Activated CD8-positive, alpha-beta T cell treated with anti-CD3 and anti-CD28 coated beads for 36 hours (primary cell): ENCODE measurements around the gene SBK2. TPM values are rescaled to one million over a fixed set of nuclear protein-coding genes. Genes with fewer than 3 reads are reported as not detected.
A peak's percentile ranks its signal among the peaks of the same experiment; 100 is the strongest.

Experiments
- ATAC-seq: fragments of 200-7000 bp; cut with Tn5 transposase; one replicate; pipeline ENCODE4 v1.10.0; 2021; ENCODE audit warnings: mild to moderate bottlenecking, moderate library complexity
- CTCF ChIA-PET: fragments of 350-600 bp; sonication (Branson Sonifier 250); formaldehyde crosslinking; loops from one replicate; lab custom pipeline; 2021; ENCODE audit warnings: antibody characterized with exemption; lab: Charles Lee
- POLR2A ChIA-PET: fragments of 350-600 bp; sonication (Branson Sonifier 250); formaldehyde crosslinking; loops from one replicate; lab custom pipeline; 2021; ENCODE audit warnings: antibody characterized with exemption; lab: Charles Lee
- DNase-seq: peaks from one replicate; pipeline ENCODE4 v3.0.0-alpha.2; 2020
- H3K27ac Mint-ChIP-seq: one replicate; pipeline ENCODE4 v1.8.0; 2021; ENCODE audit warnings: mild to moderate bottlenecking, mixed read lengths
- H3K27me3 Mint-ChIP-seq: one replicate; pipeline ENCODE4 v1.8.0; 2021; ENCODE audit warnings: mixed read lengths
- H3K36me3 Mint-ChIP-seq: one replicate; pipeline ENCODE4 v1.8.0; 2021; ENCODE audit warnings: low read depth, mixed read lengths
- H3K4me1 Mint-ChIP-seq: one replicate; pipeline ENCODE4 v1.8.0; 2021; ENCODE audit warnings: low read depth, mixed read lengths
- H3K4me3 Mint-ChIP-seq: one replicate; pipeline ENCODE4 v1.8.0; 2021; ENCODE audit warnings: mild to moderate bottlenecking, moderate library complexity, mixed read lengths
- H3K9me3 Mint-ChIP-seq: one replicate; pipeline ENCODE4 v1.8.0; 2021; ENCODE audit warnings: mixed read lengths
- intact Hi-C: fragments of 100-400 bp; cut with micrococcal nuclease; formaldehyde crosslinking; loops from one replicate; pipeline ENCODE4 v1.10.0; 2022
- total RNA-seq, 2 experiments: library from RNA; stranded (reverse); gene quantifications; one replicate each; pipeline ENCODE4 v1.2.3, GENCODE V29; 2021
- TF ChIP-seq, protein P1 (sequence below): fragments of 200-600 bp; IDR thresholded peaks from one replicate; pipeline ENCODE4 v1.8.0; 2022; ENCODE audit warnings: antibody characterized with exemption, mild to moderate bottlenecking

SBK2 gene
- total RNA-seq, 2 experiments from 2014 or later, result not detected

DNA sequence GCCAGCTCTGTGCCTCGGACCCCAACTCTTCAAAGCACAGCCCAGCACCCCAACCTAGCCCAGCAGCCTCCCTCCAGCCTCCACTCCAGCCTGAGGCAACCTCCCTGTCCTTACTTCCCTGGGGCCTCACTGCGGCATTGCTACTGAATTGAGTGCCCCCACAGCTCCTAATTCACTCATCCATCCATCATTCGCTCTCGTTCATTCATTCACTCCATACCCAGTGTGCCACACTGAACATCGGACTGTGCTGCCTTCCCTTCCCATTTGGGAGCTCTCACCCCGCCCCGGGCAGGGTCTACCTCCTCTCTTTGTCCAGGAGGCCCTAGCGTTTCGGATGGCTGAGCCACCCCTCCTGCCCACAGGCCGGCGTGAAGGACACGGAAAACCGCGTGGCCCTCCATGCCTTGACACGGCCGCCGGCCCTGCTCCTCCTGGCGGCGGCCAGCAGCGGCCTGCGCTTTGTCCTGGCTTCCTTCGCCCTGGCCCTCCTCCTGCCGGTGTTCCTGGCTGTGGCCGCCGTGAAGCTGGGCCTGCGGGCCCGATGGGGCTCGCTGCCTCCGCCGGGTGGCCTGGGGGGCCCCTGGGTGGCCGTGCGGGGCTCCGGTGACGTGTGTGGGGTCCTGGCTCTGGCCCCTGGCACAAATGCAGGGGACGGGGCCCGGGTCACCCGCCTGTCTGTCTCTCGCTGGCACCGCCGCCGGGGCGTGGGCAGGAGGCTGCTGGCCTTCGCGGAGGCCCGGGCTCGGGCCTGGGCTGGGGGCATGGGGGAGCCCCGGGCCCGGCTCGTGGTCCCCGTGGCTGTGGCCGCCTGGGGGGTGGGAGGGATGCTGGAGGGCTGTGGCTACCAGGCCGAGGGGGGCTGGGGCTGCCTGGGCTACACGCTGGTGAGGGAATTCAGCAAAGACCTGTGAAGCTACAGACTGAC, 50.6 kb downstream of the SBK2 start:
- H3K4me3 Mint-ChIP-seq, result peak overlapping the region; percentile 82
- H3K27me3 Mint-ChIP-seq, result no peaks in the 10 kb centered on the region
- DNase-seq, result no peak
- intact Hi-C loops, result no loop called here
- peaks cover 19% of the 10 kb centered on the region for H3K4me1 Mint-ChIP-seq
- TF ChIP-seq, protein P1, sequence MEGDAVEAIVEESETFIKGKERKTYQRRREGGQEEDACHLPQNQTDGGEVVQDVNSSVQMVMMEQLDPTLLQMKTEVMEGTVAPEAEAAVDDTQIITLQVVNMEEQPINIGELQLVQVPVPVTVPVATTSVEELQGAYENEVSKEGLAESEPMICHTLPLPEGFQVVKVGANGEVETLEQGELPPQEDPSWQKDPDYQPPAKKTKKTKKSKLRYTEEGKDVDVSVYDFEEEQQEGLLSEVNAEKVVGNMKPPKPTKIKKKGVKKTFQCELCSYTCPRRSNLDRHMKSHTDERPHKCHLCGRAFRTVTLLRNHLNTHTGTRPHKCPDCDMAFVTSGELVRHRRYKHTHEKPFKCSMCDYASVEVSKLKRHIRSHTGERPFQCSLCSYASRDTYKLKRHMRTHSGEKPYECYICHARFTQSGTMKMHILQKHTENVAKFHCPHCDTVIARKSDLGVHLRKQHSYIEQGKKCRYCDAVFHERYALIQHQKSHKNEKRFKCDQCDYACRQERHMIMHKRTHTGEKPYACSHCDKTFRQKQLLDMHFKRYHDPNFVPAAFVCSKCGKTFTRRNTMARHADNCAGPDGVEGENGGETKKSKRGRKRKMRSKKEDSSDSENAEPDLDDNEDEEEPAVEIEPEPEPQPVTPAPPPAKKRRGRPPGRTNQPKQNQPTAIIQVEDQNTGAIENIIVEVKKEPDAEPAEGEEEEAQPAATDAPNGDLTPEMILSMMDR, result no peak
- no peaks in the 10 kb centered on the region for H3K36me3 Mint-ChIP-seq
- no peak for ATAC-seq
- POLR2A ChIA-PET, result interaction anchor here (0.6 to 3.5 kb wide), 11 partner anchors 8 to 289 kb away, joined by 3 to 22 read pairs (median 5); partner anchors contain the start of genes UBE2S, ZNF579 and ZNF628
- CTCF ChIA-PET, result interaction anchor here (0.9 to 5.6 kb wide), 4 partner anchors 12 to 19 kb away, joined by 3 to 31 read pairs (median 8); no protein-coding TSS in a partner anchor
- no peaks in the 10 kb centered on the region for H3K9me3 Mint-ChIP-seq
- peak overlapping the region; percentile 80 for H3K27ac Mint-ChIP-seq

DNA sequence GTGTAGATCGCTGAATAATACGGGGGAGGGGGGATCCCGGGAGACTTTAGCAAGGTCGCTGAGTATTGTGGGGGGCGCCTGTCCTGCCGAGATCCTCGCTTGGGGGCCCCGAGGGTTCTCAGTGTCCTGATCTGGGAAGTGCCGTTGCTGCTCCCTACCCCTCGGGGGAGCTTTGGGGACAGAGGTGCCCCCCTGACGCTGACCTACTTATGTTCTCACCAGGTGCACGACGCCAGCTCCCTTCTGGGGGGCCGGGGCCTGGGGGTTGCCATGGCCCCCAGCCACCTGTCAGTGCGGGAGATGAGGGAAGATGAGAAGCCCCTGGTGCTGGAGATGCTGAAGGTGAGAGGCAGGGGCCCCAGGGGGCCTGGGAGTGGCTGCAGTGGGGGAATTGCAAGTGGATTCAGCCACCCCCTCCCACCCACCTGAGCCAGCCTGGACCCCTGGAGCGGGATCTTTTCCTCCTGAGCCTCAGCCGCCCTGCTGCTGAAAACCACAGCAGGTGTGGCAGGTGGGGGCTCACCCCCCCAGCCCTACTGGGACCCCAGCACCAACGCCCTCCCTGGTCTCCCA, 51.4 kb downstream of the SBK2 start:
- Mint-ChIP-seq H3K4me1 (peaks cover 19% of the 10 kb centered on the region), H3K36me3 (no peaks in the 10 kb centered on the region), H3K4me3 (peak overlapping the region; percentile 82), H3K27me3 (no peaks in the 10 kb centered on the region), H3K27ac (peak overlapping the region; percentile 84), H3K9me3 (no peaks in the 10 kb centered on the region)
- ChIA-PET POLR2A (interaction anchor here (0.6 to 3.5 kb wide), 11 partner anchors 9 to 288 kb away, joined by 3 to 22 read pairs (median 4); partner anchors contain the start of genes UBE2S, ZNF579 and ZNF628), CTCF (interaction anchor here (0.9 to 5.6 kb wide), 4 partner anchors 9 to 121 kb away, joined by 3 to 31 read pairs (median 6); partner anchors contain the start of gene ZNF628)
- ATAC-seq, result peak; percentile 32
- intact Hi-C loops, result no loop called here
- TF ChIP-seq, protein P1, result no peak
- peak; percentile 46 for DNase-seq

DNA sequence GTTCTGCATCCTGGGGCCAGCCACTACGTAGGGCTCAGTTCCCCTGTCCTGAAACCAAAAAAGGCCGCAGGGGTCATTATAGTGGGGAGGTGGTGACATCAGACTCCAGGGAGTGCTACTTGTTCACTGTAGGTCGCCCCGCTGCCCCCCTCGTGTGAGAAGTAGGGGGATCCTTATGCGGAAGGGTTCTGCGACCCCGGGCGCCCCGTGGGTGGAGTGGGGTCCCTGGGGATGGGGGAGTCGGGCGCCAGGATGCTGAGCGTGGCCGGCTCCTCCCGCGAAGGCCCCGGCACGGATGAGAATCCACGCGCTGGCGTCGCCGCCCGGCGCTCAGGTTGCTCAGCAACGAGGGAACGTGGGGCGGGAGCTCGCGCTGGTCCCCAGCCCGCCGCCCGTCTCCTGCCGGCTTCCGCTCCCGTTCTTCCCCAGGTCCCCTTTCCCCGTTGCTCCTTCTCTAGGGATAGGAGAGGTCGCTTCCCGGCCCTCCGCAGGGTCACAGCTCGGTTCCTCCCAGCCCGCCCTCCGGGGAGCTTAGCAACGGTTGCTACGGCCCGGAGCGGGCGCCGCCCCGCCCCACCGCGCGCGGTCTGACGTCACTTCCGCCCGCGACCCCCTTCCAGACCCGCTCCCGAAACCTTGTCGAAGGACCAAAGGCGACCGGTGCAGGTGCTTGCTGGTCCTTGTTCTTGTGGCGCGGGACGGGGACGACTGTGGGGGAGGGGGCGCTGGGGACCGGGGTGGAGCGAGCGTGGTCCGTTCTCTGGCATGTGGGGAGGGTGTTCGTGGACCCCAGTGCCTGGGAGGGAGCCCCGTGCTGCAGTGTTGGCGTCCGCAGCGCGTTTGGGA, 52.1 kb downstream of the SBK2 start, which contains the start of gene NAT14:
TSS of gene NAT14 (plus strand) at position 596 of the 846 bp plus-strand sequence. CDS start 521 bp downstream, outside the sequence.
- H3K4me3 Mint-ChIP-seq, result peak within 1 kb of the TSS; percentile 82
- H3K27me3 Mint-ChIP-seq, result no peaks in the 10 kb centered on the region
- H3K36me3 Mint-ChIP-seq, result no peaks in the 10 kb centered on the region
- H3K9me3 Mint-ChIP-seq, result no peaks in the 10 kb centered on the region
- intact Hi-C loops, result no loop called here
- peak within 1 kb of the TSS; percentile 84 for H3K27ac Mint-ChIP-seq
- TF ChIP-seq, protein P1, result no peak
- peaks cover 22% of the 10 kb centered on the region for H3K4me1 Mint-ChIP-seq
- CTCF ChIA-PET, result interaction anchor here (0.9 to 5.6 kb wide), 4 partner anchors 9 to 122 kb away, joined by 3 to 31 read pairs (median 6); partner anchors contain the start of gene ZNF628
- ATAC-seq (peak; percentile 69), DNase-seq (peak; percentile 67)
- POLR2A ChIA-PET, result interaction anchor here (0.7 to 3.5 kb wide), 6 partner anchors 8 to 287 kb away, joined by 3 to 22 read pairs (median 5); partner anchors contain the start of genes UBE2S and ZNF628

DNA sequence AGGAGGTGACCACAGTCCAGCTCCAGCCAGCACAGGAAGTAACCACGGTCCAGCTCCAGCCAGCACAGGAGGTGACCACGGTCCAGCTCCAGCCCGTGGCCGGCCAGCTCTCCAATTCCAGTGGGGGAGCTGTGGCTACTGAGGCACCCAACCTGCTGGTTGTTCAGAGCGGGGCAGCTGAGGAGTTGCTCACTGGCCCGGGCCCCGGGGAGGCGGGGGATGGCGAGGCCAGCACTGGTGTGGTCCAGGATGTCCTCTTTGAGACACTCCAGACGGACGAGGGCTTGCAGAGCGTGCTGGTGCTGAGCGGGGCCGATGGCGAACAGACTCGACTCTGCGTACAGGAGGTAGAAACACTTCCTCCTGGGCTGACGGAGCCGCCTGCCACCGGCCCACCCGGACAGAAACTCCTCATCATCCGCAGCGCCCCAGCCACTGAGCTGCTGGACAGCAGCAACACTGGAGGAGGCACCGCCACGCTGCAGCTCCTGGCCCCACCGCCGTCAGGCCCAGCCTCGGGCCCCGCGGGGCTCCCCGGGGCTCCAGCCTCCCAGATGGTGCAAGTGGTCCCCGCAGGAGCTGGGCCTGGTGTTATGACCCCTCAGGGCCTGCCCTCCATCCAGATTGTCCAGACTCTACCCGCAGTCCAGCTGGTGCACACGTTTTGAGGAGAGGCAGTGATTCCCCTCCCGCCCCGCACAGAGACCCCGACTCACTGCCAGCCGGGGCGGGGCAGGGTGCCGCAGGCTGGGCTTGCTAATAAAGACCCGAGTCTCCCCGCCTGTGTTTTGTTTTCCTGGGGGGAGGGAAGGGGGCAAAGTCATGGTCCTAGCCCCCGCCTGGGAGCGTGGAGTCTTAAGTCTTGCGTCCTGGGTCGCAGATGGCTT, 53.0 kb downstream of the SBK2 start:
- intact Hi-C loops, result no loop called here
- no peak overlapping the region for H3K27ac Mint-ChIP-seq

More for the DNA sequence above, 53.0 kb downstream of the SBK2 start:
- POLR2A ChIA-PET, result interaction anchor here (0.7 to 3.5 kb wide), 3 partner anchors 8 to 11 kb away, joined by 3 to 22 read pairs (median 3); partner anchors contain the start of gene ZNF628
- peaks cover 30% of the 10 kb centered on the region for H3K4me1 Mint-ChIP-seq
- CTCF ChIA-PET, result interaction anchor here (1.1 to 5.6 kb wide), 3 partner anchors 16 to 20 kb away, joined by 3 to 31 read pairs (median 10); no protein-coding TSS in a partner anchor
- TF ChIP-seq, protein P1, result no peak
- peak overlapping the region; percentile 82 for H3K4me3 Mint-ChIP-seq
- H3K9me3 Mint-ChIP-seq, result no peaks in the 10 kb centered on the region
- ATAC-seq (no peak), DNase-seq (no peak)
- H3K36me3 Mint-ChIP-seq, result no peaks in the 10 kb centered on the region
- no peaks in the 10 kb centered on the region for H3K27me3 Mint-ChIP-seq
